ENCODE results near the gene TBX19.

Gene TBX19

GRCh38 chr1:168243636-168244212 lies 37.0 kb upstream of the TBX19 start:
- no peak for DNase-seq
- 88% methylated on average over 3 of the region's 3 CpGs for WGBS (ENCODE audit: insufficient coverage)
- no peak overlapping the region for H3K4me3 ChIP-seq (ENCODE audit: control insufficient read depth in 1 of 7, extremely low read depth in 1 of 7, insufficient read depth in 4 of 7, low read depth in 2 of 7, low read length in 6 of 7)
- CTCF ChIA-PET, result interaction anchor here (1.7 kb wide), 1 partner anchor 8 kb away, joined by 4 read pairs; no protein-coding TSS in a partner anchor
- POLR2A ChIA-PET, result no interaction called here
- no peaks in the 10 kb centered on the region for H3K9me3 ChIP-seq (ENCODE audit: control extremely low read depth in 1 of 5, control insufficient read depth in 4 of 5, insufficient read depth in 2 of 5, low read depth in 1 of 5, low read length in 4 of 5)
- H3K36me3 ChIP-seq (ENCODE audit: control insufficient read depth in 4 of 4, insufficient read depth in 4 of 4, low read length in 3 of 4), result peaks cover 31 to 69% (median 56%) of the 10 kb centered on the region in 4 experiments
- H3K27ac ChIP-seq (ENCODE audit: insufficient read depth in 1 of 2, low read depth in 1 of 2, low read length in 2 of 2, poor library complexity in 1 of 2, severe bottlenecking in 2 of 2), result no peak overlapping the region
- H3K4me1 ChIP-seq (ENCODE audit: control extremely low read depth in 1 of 4, control insufficient read depth in 4 of 4, insufficient read depth in 4 of 4, low read length in 3 of 4), result no peaks in the 10 kb centered on the region
- H3K27me3 ChIP-seq (replicated peaks in 2 of 5; ENCODE audit: control insufficient read depth in 4 of 5, insufficient read depth in 5 of 5, low read length in 4 of 5), result no peaks in the 10 kb centered on the region

- no peaks in the 10 kb centered on the region for H3K4me1 ChIP-seq (ENCODE audit: control extremely low read depth in 1 of 4, control insufficient read depth in 4 of 4, insufficient read depth in 4 of 4, low read length in 3 of 4)
- WGBS (ENCODE audit: insufficient coverage), result no CpG with 5 or more reads among the region's 3 CpGs
- peaks cover 25 to 67% (median 53%) of the 10 kb centered on the region in 4 experiments for H3K36me3 ChIP-seq (ENCODE audit: control insufficient read depth in 4 of 4, insufficient read depth in 4 of 4, low read length in 3 of 4)
These were observed 35.6 kb upstream of the TBX19 start for GRCh38 chr1:168245042-168245441.

GRCh38 chr1:168246506-168246905 lies 34.2 kb upstream of the TBX19 start:
- peaks cover 29 to 65% (median 47%) of the 10 kb centered on the region in 4 experiments for H3K36me3 ChIP-seq (ENCODE audit: control insufficient read depth in 4 of 4, insufficient read depth in 4 of 4, low read length in 3 of 4)
- H3K4me1 ChIP-seq (ENCODE audit: control extremely low read depth in 1 of 4, control insufficient read depth in 4 of 4, insufficient read depth in 4 of 4, low read length in 3 of 4), result no peaks in the 10 kb centered on the region
- 100% methylated on average over 4 of the region's 5 CpGs for WGBS (ENCODE audit: insufficient coverage)
- H3K27ac ChIP-seq (ENCODE audit: insufficient read depth in 1 of 2, low read depth in 1 of 2, low read length in 2 of 2, poor library complexity in 1 of 2, severe bottlenecking in 2 of 2), result no peak overlapping the region
- no peak for DNase-seq
- no peak overlapping the region for H3K4me3 ChIP-seq (ENCODE audit: control insufficient read depth in 1 of 7, extremely low read depth in 1 of 7, insufficient read depth in 4 of 7, low read depth in 2 of 7, low read length in 6 of 7)
- CTCF ChIA-PET, result interaction anchor here (0.9 to 1.2 kb wide), 2 partner anchors 22 to 97 kb away, joined by 3 to 4 read pairs; no protein-coding TSS in a partner anchor
- no peaks in the 10 kb centered on the region for H3K9me3 ChIP-seq (ENCODE audit: control extremely low read depth in 1 of 5, control insufficient read depth in 4 of 5, insufficient read depth in 2 of 5, low read depth in 1 of 5, low read length in 4 of 5)
- no peaks in the 10 kb centered on the region for H3K27me3 ChIP-seq (replicated peaks in 2 of 5; ENCODE audit: control insufficient read depth in 4 of 5, insufficient read depth in 5 of 5, low read length in 4 of 5)
- POLR2A ChIA-PET, result interaction anchor here (0.7 to 0.8 kb wide), 2 partner anchors 14 to 67 kb away, joined by 3 read pairs; no protein-coding TSS in a partner anchor

More at GRCh38 chr1:168245042-168245441, 35.6 kb upstream of the TBX19 start:
- Histone ChIP-seq H3K9me3 (ENCODE audit: control extremely low read depth in 1 of 5, control insufficient read depth in 4 of 5, insufficient read depth in 2 of 5, low read depth in 1 of 5, low read length in 4 of 5) (no peaks in the 10 kb centered on the region), H3K27ac (ENCODE audit: insufficient read depth in 1 of 2, low read depth in 1 of 2, low read length in 2 of 2, poor library complexity in 1 of 2, severe bottlenecking in 2 of 2) (no peak overlapping the region), H3K27me3 (replicated peaks in 2 of 5; ENCODE audit: control insufficient read depth in 4 of 5, insufficient read depth in 5 of 5, low read length in 4 of 5) (no peaks in the 10 kb centered on the region), H3K4me3 (ENCODE audit: control insufficient read depth in 1 of 7, extremely low read depth in 1 of 7, insufficient read depth in 4 of 7, low read depth in 2 of 7, low read length in 6 of 7) (no peak overlapping the region)
- DNase-seq, result no peak
- CTCF ChIA-PET, result interaction anchor here (1.7 kb wide), 1 partner anchor 10 kb away, joined by 4 read pairs; no protein-coding TSS in a partner anchor
- POLR2A ChIA-PET, result no interaction called here

GRCh38 chr1:168252204-168252733 lies 28.4 kb upstream of the TBX19 start:
- POLR2A ChIA-PET, result interaction anchor here (0.8 kb wide), 1 partner anchor 434 kb away, joined by 4 read pairs; no protein-coding TSS in a partner anchor

GRCh38 chr1:168256164-168256563 lies 24.5 kb upstream of the TBX19 start:
- peaks cover 0 to 38% (median 7%) of the 10 kb centered on the region in 5 experiments for H3K9me3 ChIP-seq (ENCODE audit: control extremely low read depth in 1 of 5, control insufficient read depth in 4 of 5, insufficient read depth in 2 of 5, low read depth in 1 of 5, low read length in 4 of 5)
- CTCF ChIA-PET, result interaction anchor here (0.5 to 1.0 kb wide), 2 partner anchors 23 to 111 kb away, joined by 3 read pairs; no protein-coding TSS in a partner anchor

More at GRCh38 chr1:168252204-168252733, 28.4 kb upstream of the TBX19 start:
- H3K36me3 ChIP-seq (ENCODE audit: control insufficient read depth in 4 of 4, insufficient read depth in 4 of 4, low read length in 3 of 4), result peaks cover 0 to 49% (median 24%) of the 10 kb centered on the region in 4 experiments
- H3K4me1 ChIP-seq (ENCODE audit: control extremely low read depth in 1 of 4, control insufficient read depth in 4 of 4, insufficient read depth in 4 of 4, low read length in 3 of 4), result no peaks in the 10 kb centered on the region
- peaks cover 0 to 24% (median 7%) of the 10 kb centered on the region in 5 experiments for H3K9me3 ChIP-seq (ENCODE audit: control extremely low read depth in 1 of 5, control insufficient read depth in 4 of 5, insufficient read depth in 2 of 5, low read depth in 1 of 5, low read length in 4 of 5)
- H3K4me3 ChIP-seq (ENCODE audit: control insufficient read depth in 1 of 7, extremely low read depth in 1 of 7, insufficient read depth in 4 of 7, low read depth in 2 of 7, low read length in 6 of 7), result no peak overlapping the region
- CTCF ChIA-PET, result interaction anchor here (0.7 to 0.8 kb wide), 2 partner anchors 11 to 17 kb away, joined by 3 to 4 read pairs; no protein-coding TSS in a partner anchor
- whole genome bisulfite sequencing (ENCODE audit: insufficient coverage), result 100% methylated on average over 3 of the region's 3 CpGs
- no peak overlapping the region for H3K27ac ChIP-seq (ENCODE audit: insufficient read depth in 1 of 2, low read depth in 1 of 2, low read length in 2 of 2, poor library complexity in 1 of 2, severe bottlenecking in 2 of 2)
- no peak for DNase-seq
- H3K27me3 ChIP-seq (replicated peaks in 2 of 5; ENCODE audit: control insufficient read depth in 4 of 5, insufficient read depth in 5 of 5, low read length in 4 of 5), result no peaks in the 10 kb centered on the region

GRCh38 chr1:168257397-168257796 lies 23.3 kb upstream of the TBX19 start:
- H3K4me1 ChIP-seq (ENCODE audit: control extremely low read depth in 1 of 4, control insufficient read depth in 4 of 4, insufficient read depth in 4 of 4, low read length in 3 of 4), result no peaks in the 10 kb centered on the region
- peaks cover 0 to 33% (median 8%) of the 10 kb centered on the region in 4 experiments for H3K36me3 ChIP-seq (ENCODE audit: control insufficient read depth in 4 of 4, insufficient read depth in 4 of 4, low read length in 3 of 4)
- no peak for DNase-seq
- WGBS (ENCODE audit: insufficient coverage), result no CpG with 5 or more reads among the region's 2 CpGs
- H3K27me3 ChIP-seq (replicated peaks in 2 of 5; ENCODE audit: control insufficient read depth in 4 of 5, insufficient read depth in 5 of 5, low read length in 4 of 5), result no peaks in the 10 kb centered on the region
- no peak overlapping the region for H3K4me3 ChIP-seq (ENCODE audit: control insufficient read depth in 1 of 7, extremely low read depth in 1 of 7, insufficient read depth in 4 of 7, low read depth in 2 of 7, low read length in 6 of 7)
- H3K9me3 ChIP-seq (ENCODE audit: control extremely low read depth in 1 of 5, control insufficient read depth in 4 of 5, insufficient read depth in 2 of 5, low read depth in 1 of 5, low read length in 4 of 5), result peaks cover 0 to 38% (median 7%) of the 10 kb centered on the region in 5 experiments
- POLR2A ChIA-PET, result no interaction called here
- no peak overlapping the region for H3K27ac ChIP-seq (ENCODE audit: insufficient read depth in 1 of 2, low read depth in 1 of 2, low read length in 2 of 2, poor library complexity in 1 of 2, severe bottlenecking in 2 of 2)
- CTCF ChIA-PET, result interaction anchor here (0.7 kb wide), 1 partner anchor 282 kb away, joined by 3 read pairs; no protein-coding TSS in a partner anchor

More at GRCh38 chr1:168256164-168256563, 24.5 kb upstream of the TBX19 start:
- Histone ChIP-seq H3K36me3 (ENCODE audit: control insufficient read depth in 4 of 4, insufficient read depth in 4 of 4, low read length in 3 of 4) (peaks cover 0 to 34% (median 13%) of the 10 kb centered on the region in 4 experiments), H3K27me3 (replicated peaks in 2 of 5; ENCODE audit: control insufficient read depth in 4 of 5, insufficient read depth in 5 of 5, low read length in 4 of 5) (no peaks in the 10 kb centered on the region), H3K4me1 (ENCODE audit: control extremely low read depth in 1 of 4, control insufficient read depth in 4 of 4, insufficient read depth in 4 of 4, low read length in 3 of 4) (no peaks in the 10 kb centered on the region), H3K27ac (ENCODE audit: insufficient read depth in 1 of 2, low read depth in 1 of 2, low read length in 2 of 2, poor library complexity in 1 of 2, severe bottlenecking in 2 of 2) (no peak overlapping the region), H3K4me3 (ENCODE audit: control insufficient read depth in 1 of 7, extremely low read depth in 1 of 7, insufficient read depth in 4 of 7, low read depth in 2 of 7, low read length in 6 of 7) (no peak overlapping the region)
- WGBS (ENCODE audit: insufficient coverage), result 100% methylated on average over 1 of the region's 2 CpGs
- POLR2A ChIA-PET, result no interaction called here
- no peak for DNase-seq

GRCh38 chr1:168259567-168259966 lies 21.1 kb upstream of the TBX19 start:
- H3K27me3 ChIP-seq (replicated peaks in 2 of 5; ENCODE audit: control insufficient read depth in 4 of 5, insufficient read depth in 5 of 5, low read length in 4 of 5), result no peaks in the 10 kb centered on the region
- CTCF ChIA-PET, result interaction anchor here (0.6 kb wide), 1 partner anchor 18 kb away, joined by 3 read pairs; no protein-coding TSS in a partner anchor
- peaks cover 0 to 45% (median 10%) of the 10 kb centered on the region in 5 experiments for H3K9me3 ChIP-seq (ENCODE audit: control extremely low read depth in 1 of 5, control insufficient read depth in 4 of 5, insufficient read depth in 2 of 5, low read depth in 1 of 5, low read length in 4 of 5)
- H3K4me3 ChIP-seq (ENCODE audit: control insufficient read depth in 1 of 7, extremely low read depth in 1 of 7, insufficient read depth in 4 of 7, low read depth in 2 of 7, low read length in 6 of 7), result no peak overlapping the region
- H3K36me3 ChIP-seq (ENCODE audit: control insufficient read depth in 4 of 4, insufficient read depth in 4 of 4, low read length in 3 of 4), result peaks cover 0 to 33% (median 10%) of the 10 kb centered on the region in 4 experiments
- WGBS (ENCODE audit: insufficient coverage), result no CpG with 5 or more reads among the region's 1 CpG
- H3K27ac ChIP-seq (ENCODE audit: insufficient read depth in 1 of 2, low read depth in 1 of 2, low read length in 2 of 2, poor library complexity in 1 of 2, severe bottlenecking in 2 of 2), result no peak overlapping the region
- POLR2A ChIA-PET, result no interaction called here
- no peaks in the 10 kb centered on the region for H3K4me1 ChIP-seq (ENCODE audit: control extremely low read depth in 1 of 4, control insufficient read depth in 4 of 4, insufficient read depth in 4 of 4, low read length in 3 of 4)
- DNase-seq, result no peak
